CD1c-positive myeloid dendritic cell (primary cell): ENCODE results near the gene TMEM87A.
A peak's percentile ranks its signal among the peaks of the same experiment; 100 is the strongest.
"Not testable (repeated sequence)": the region's sequence is repeated elsewhere in the genome, so short reads cannot be mapped to it uniquely, and the experiment has no call there.

ENCODE experiments used
- DNase-seq: peaks from one replicate; pipeline ENCODE4 v3.0.0-alpha.2; 2016; ENCODE audit errors: extremely low spot score

TMEM87A gene

GRCh38 chr15:42272939-42273899 is at the start of gene TMEM87A, which contains the start of gene GANC:
Gene TMEM87A (minus strand): TSS chr15:42273433. CDS start chr15:42273398, 35 bp downstream.
Gene GANC (plus strand): TSS chr15:42273201. CDS start chr15:42274482, 1,281 bp downstream.
- DNase-seq, result peak; percentile 99

GRCh38 chr15:42319206-42319605 is 46.0 kb upstream of the TMEM87A start:
- DNase-seq, result no peak

- DNase-seq, result not testable (repeated sequence)
Measured at GRCh38 chr15:42316282-42316805, 43.1 kb upstream of the TMEM87A start.

GRCh38 chr15:42315521-42315920 is 42.3 kb upstream of the TMEM87A start:
- no peak for DNase-seq

GRCh38 chr15:42314818-42315217 is 41.6 kb upstream of the TMEM87A start:
- DNase-seq, result no peak

GRCh38 chr15:42313463-42313862 is 40.2 kb upstream of the TMEM87A start:
- no peak for DNase-seq

GRCh38 chr15:42306681-42307080 is 33.4 kb upstream of the TMEM87A start:
- DNase-seq, result no peak

- not testable (repeated sequence) for DNase-seq
Measured at GRCh38 chr15:42301004-42301403, 27.8 kb upstream of the TMEM87A start.

- no peak for DNase-seq
Measured at GRCh38 chr15:42289166-42289565, 15.9 kb upstream of the TMEM87A start.

- no peak for DNase-seq
Measured at GRCh38 chr15:42287931-42288330, 14.7 kb upstream of the TMEM87A start.

- no peak for DNase-seq
Measured at GRCh38 chr15:42286445-42287029, 13.3 kb upstream of the TMEM87A start.

GRCh38 chr15:42285034-42285433 is 11.8 kb upstream of the TMEM87A start:
- no peak for DNase-seq

GRCh38 chr15:42284551-42284950 is 11.3 kb upstream of the TMEM87A start:
- DNase-seq, result no peak

- DNase-seq, result no peak
Measured at GRCh38 chr15:42283671-42284070, 10.4 kb upstream of the TMEM87A start.

GRCh38 chr15:42282926-42283325 is 9.7 kb upstream of the TMEM87A start:
- DNase-seq, result no peak

GRCh38 chr15:42282344-42282743 is 9.1 kb upstream of the TMEM87A start:
- no peak for DNase-seq

- DNase-seq, result peak; percentile 76
Measured at GRCh38 chr15:42279234-42279723, 6.0 kb upstream of the TMEM87A start.

- DNase-seq, result no peak
Measured at GRCh38 chr15:42276762-42277161, 3.5 kb upstream of the TMEM87A start.

- no peak for DNase-seq
Measured at GRCh38 chr15:42275780-42276391, 2.7 kb upstream of the TMEM87A start.

- no peak for DNase-seq
Measured at GRCh38 chr15:42274702-42274989, 1.4 kb upstream of the TMEM87A start.

- DNase-seq, result peak; percentile 87
Measured at GRCh38 chr15:42273900-42274701, 868 bp upstream of the TMEM87A start.
